SU-DHL-6 (cell line): ENCODE data around the gene PLD5.

ENCODE experiments used
- H2AFZ ChIP-seq: fragments of 200-600 bp; sonication (generic); 2 replicates; pipeline ENCODE4 v1.6.1; 2014; ENCODE audit warnings: low read depth, mild to moderate bottlenecking, moderate library complexity, mixed read lengths, antibody characterized with exemption, low read length; ENCODE audit not compliant: severe bottlenecking
- H3F3A ChIP-seq: fragments of 200-600 bp; shearing (Covaris generic); 2 replicates; pipeline ENCODE4 v1.6.0; 2016; ENCODE audit warnings: antibody characterized with exemption, mild to moderate bottlenecking; ENCODE audit not compliant: insufficient read depth
- H3K27ac ChIP-seq: fragments of 200-600 bp; sonication (generic); 2 replicates; pipeline ENCODE4 v1.5.1; 2016; ENCODE audit warnings: low read depth, mild to moderate bottlenecking, low read length, moderate library complexity, mixed read lengths
- H3K27me3 ChIP-seq: fragments of 200-600 bp; sonication (generic), shearing (Covaris generic); 2 replicates; pipeline ENCODE4 v1.6.0; 2014; ENCODE audit warnings: mild to moderate bottlenecking, low read length
- H3K36me3 ChIP-seq: fragments of 200-600 bp; sonication (generic); 2 replicates; pipeline ENCODE4 v1.6.1; 2014; ENCODE audit warnings: mild to moderate bottlenecking, low read length, mixed read lengths
- H3K4me2 ChIP-seq: fragments of 300-600, 200-600 bp; shearing (Covaris generic), sonication (generic); 2 replicates; pipeline ENCODE4 v1.6.0; 2014; ENCODE audit warnings: low read length, low read depth, mild to moderate bottlenecking; ENCODE audit not compliant: poor library complexity, severe bottlenecking
- H3K4me3 ChIP-seq: fragments of 200-600 bp; sonication (generic); 2 replicates; pipeline ENCODE4 v1.5.1; 2014; ENCODE audit warnings: antibody characterized with exemption, low read length, mild to moderate bottlenecking, mixed read lengths; ENCODE audit not compliant: insufficient read depth, poor library complexity, severe bottlenecking
- H3K79me2 ChIP-seq: fragments of 200-600 bp; sonication (generic); 2 replicates; pipeline ENCODE4 v1.6.1; 2014; ENCODE audit warnings: mild to moderate bottlenecking, low read length, moderate library complexity; ENCODE audit not compliant: insufficient read depth
- H3K9ac ChIP-seq: fragments of 200-600 bp; sonication (generic); 2 replicates; pipeline ENCODE4 v1.7.0; 2014; ENCODE audit warnings: mild to moderate bottlenecking, low read length
- H3K9me2 ChIP-seq: fragments of 200-600 bp; sonication (generic); replicated peaks from 2 replicates; pipeline ENCODE4 v1.6.1; 2014; ENCODE audit warnings: low read length; ENCODE audit not compliant: insufficient read depth
- H3K9me3 ChIP-seq: fragments of 200-600 bp; sonication (generic); 2 replicates; pipeline ENCODE4 v1.6.1; 2014; ENCODE audit warnings: low read length, mixed read lengths; ENCODE audit not compliant: insufficient read depth
- H4K20me1 ChIP-seq: fragments of 200-600 bp; sonication (generic); 2 replicates; pipeline ENCODE4 v1.6.1; 2014; ENCODE audit warnings: low read depth, mild to moderate bottlenecking, antibody characterized with exemption, low read length, moderate library complexity, mixed read lengths
- CTCF ChIP-seq: fragments of 200-600 bp; sonication (generic); IDR thresholded peaks from one replicate; pipeline ENCODE4 v1.5.1; 2017; ENCODE audit warnings: antibody characterized with exemption, mild to moderate bottlenecking, low read length, moderate library complexity; ENCODE audit not compliant: insufficient read depth, poor library complexity, severe bottlenecking
- EZH2phosphoT487 ChIP-seq: fragments of 200-600 bp; sonication (generic), shearing (Covaris generic); conservative IDR thresholded peaks from 2 replicates; pipeline ENCODE4 v1.6.1; 2018; ENCODE audit warnings: mild to moderate bottlenecking, antibody characterized with exemption, low read length, moderate library complexity, mixed read lengths

Gene PLD5

GRCh38 chr1:242477944-242478343, 46.6 kb downstream of the PLD5 start:
- Histone ChIP-seq H3K9me2 (no peaks in the 10 kb centered on the region), H3K4me3 (no peak overlapping the region), H3K79me2 (no peaks in the 10 kb centered on the region), H3F3A (no peaks in the 10 kb centered on the region), H3K4me2 (no peak overlapping the region), H3K36me3 (no peaks in the 10 kb centered on the region), H2AFZ (no peak overlapping the region), H3K9me3 (no peaks in the 10 kb centered on the region), H3K9ac (no peak overlapping the region), H3K27me3 (no peaks in the 10 kb centered on the region), H4K20me1 (no peaks in the 10 kb centered on the region), H3K27ac (no peak overlapping the region)
- TF ChIP-seq CTCF (no peak), EZH2phosphoT487 (no peak)

- Histone ChIP-seq H3K27me3 (no peaks in the 10 kb centered on the region), H3K36me3 (no peaks in the 10 kb centered on the region), H3K4me3 (no peak overlapping the region), H3K27ac (no peak overlapping the region), H3F3A (no peaks in the 10 kb centered on the region), H4K20me1 (no peaks in the 10 kb centered on the region), H3K9me3 (no peaks in the 10 kb centered on the region), H3K79me2 (no peaks in the 10 kb centered on the region), H3K9me2 (no peaks in the 10 kb centered on the region), H2AFZ (no peak overlapping the region), H3K4me2 (no peak overlapping the region), H3K9ac (no peak overlapping the region)
- TF ChIP-seq CTCF (no peak), EZH2phosphoT487 (no peak)
These were observed 53.7 kb downstream of the PLD5 start for GRCh38 chr1:242470774-242471173.

GRCh38 chr1:242468784-242469183, 55.7 kb downstream of the PLD5 start:
- Histone ChIP-seq H3K27ac (no peak overlapping the region), H3K9me2 (no peaks in the 10 kb centered on the region), H3K9ac (no peak overlapping the region), H3K79me2 (no peaks in the 10 kb centered on the region), H3K27me3 (no peaks in the 10 kb centered on the region), H3K4me3 (no peak overlapping the region), H2AFZ (no peak overlapping the region), H3K36me3 (no peaks in the 10 kb centered on the region), H3F3A (no peaks in the 10 kb centered on the region), H3K4me2 (no peak overlapping the region), H4K20me1 (no peaks in the 10 kb centered on the region), H3K9me3 (no peaks in the 10 kb centered on the region)
- TF ChIP-seq CTCF (no peak), EZH2phosphoT487 (no peak)
